ENCODE results near the gene DEAF1.
A peak's percentile ranks its signal among the peaks of the same experiment; 100 is the strongest.
"Not testable (repeated sequence)": the region's sequence is repeated elsewhere in the genome, so short reads cannot be mapped to it uniquely, and the experiment has no call there.

Gene DEAF1

GRCh38 chr11:680476-680875, 14.5 kb downstream of the DEAF1 start:
- no peak for DNase-seq (ENCODE audit: low spot score)

- DNase-seq (ENCODE audit: low spot score), result no peak
Measured at GRCh38 chr11:679271-680207, 15.5 kb downstream of the DEAF1 start.

GRCh38 chr11:678297-678696, 16.7 kb downstream of the DEAF1 start:
- no peak for DNase-seq (ENCODE audit: low spot score)

- no peak for DNase-seq (ENCODE audit: low spot score)
Measured at GRCh38 chr11:674406-674805, 20.6 kb downstream of the DEAF1 start.

GRCh38 chr11:673866-674265, 21.2 kb downstream of the DEAF1 start:
- DNase-seq (ENCODE audit: low spot score), result no peak

GRCh38 chr11:665704-666281, 29.2 kb downstream of the DEAF1 start:
- no peak for DNase-seq (ENCODE audit: low spot score)

- DNase-seq (ENCODE audit: low spot score), result no peak
Measured at GRCh38 chr11:665062-665703, 29.8 kb downstream of the DEAF1 start.

- DNase-seq (ENCODE audit: low spot score), result peak; percentile 32
Measured at GRCh38 chr11:662689-663274, 32.2 kb downstream of the DEAF1 start.

- no peak for DNase-seq (ENCODE audit: low spot score)
Measured at GRCh38 chr11:660681-661444, 34.2 kb downstream of the DEAF1 start.

GRCh38 chr11:660281-660680, 34.7 kb downstream of the DEAF1 start:
- DNase-seq (ENCODE audit: low spot score), result no peak

- no peak for DNase-seq (ENCODE audit: low spot score)
Measured at GRCh38 chr11:659532-660085, 35.4 kb downstream of the DEAF1 start.

GRCh38 chr11:657691-658126, 37.3 kb downstream of the DEAF1 start:
- DNase-seq (ENCODE audit: low spot score), result no peak

GRCh38 chr11:656866-657265, 38.2 kb downstream of the DEAF1 start:
- no peak for DNase-seq (ENCODE audit: low spot score)

GRCh38 chr11:656426-656825, 38.6 kb downstream of the DEAF1 start:
- DNase-seq (ENCODE audit: low spot score), result no peak

- DNase-seq (ENCODE audit: low spot score), result no peak
Measured at GRCh38 chr11:655036-655726, 39.8 kb downstream of the DEAF1 start.

GRCh38 chr11:654444-654843, 40.6 kb downstream of the DEAF1 start:
- not testable (repeated sequence) for DNase-seq (ENCODE audit: low spot score)

- DNase-seq (ENCODE audit: low spot score), result no peak
Measured at GRCh38 chr11:653837-654236, 41.2 kb downstream of the DEAF1 start.

GRCh38 chr11:653136-653535, 41.9 kb downstream of the DEAF1 start:
- not testable (repeated sequence) for DNase-seq (ENCODE audit: low spot score)

GRCh38 chr11:650482-650881, 44.5 kb downstream of the DEAF1 start:
- no peak for DNase-seq (ENCODE audit: low spot score)

GRCh38 chr11:647672-648158, 47.3 kb downstream of the DEAF1 start:
- not testable (repeated sequence) for DNase-seq (ENCODE audit: low spot score)

GRCh38 chr11:646214-646613, 48.8 kb downstream of the DEAF1 start:
- DNase-seq (ENCODE audit: low spot score), result no peak
